GM18868 (cell line): Measurements from ENCODE around the gene ADRA2B.

ENCODE experiments used
- ATAC-seq: cut with Tn5 transposase; IDR thresholded peaks from one replicate; pipeline ENCODE4 v1.9.1; 2021; ENCODE audit warnings: mild to moderate bottlenecking, moderate library complexity; ENCODE audit not compliant: unreplicated experiment

Gene ADRA2B

GRCh38 chr2:96106991-96107707 is 9.2 kb downstream of the ADRA2B start:
- no peak for ATAC-seq

GRCh38 chr2:96105994-96106715 is 10.2 kb downstream of the ADRA2B start:
- no peak for ATAC-seq

GRCh38 chr2:96105152-96105915 is 11.0 kb downstream of the ADRA2B start:
- no peak for ATAC-seq

- no peak for ATAC-seq
These were observed 11.9 kb downstream of the ADRA2B start for GRCh38 chr2:96104487-96104861.

GRCh38 chr2:96103761-96104486 is 12.4 kb downstream of the ADRA2B start:
- no peak for ATAC-seq

- ATAC-seq, result no peak
These were observed 13.2 kb downstream of the ADRA2B start for GRCh38 chr2:96103187-96103601.

GRCh38 chr2:96102596-96103186 is 13.7 kb downstream of the ADRA2B start:
- no peak for ATAC-seq

GRCh38 chr2:96100893-96101304 is 15.5 kb downstream of the ADRA2B start:
- ATAC-seq, result no peak

GRCh38 chr2:96099861-96100798 is 16.2 kb downstream of the ADRA2B start:
- no peak for ATAC-seq

- ATAC-seq, result no peak
These were observed 17.3 kb downstream of the ADRA2B start for GRCh38 chr2:96098900-96099590.

- ATAC-seq, result no peak
These were observed 18.2 kb downstream of the ADRA2B start for GRCh38 chr2:96097951-96098823.

- no peak for ATAC-seq
These were observed 18.9 kb downstream of the ADRA2B start for GRCh38 chr2:96097441-96097840.

GRCh38 chr2:96095116-96095636 is 21.2 kb downstream of the ADRA2B start:
- ATAC-seq, result no peak

- no peak for ATAC-seq
These were observed 22.8 kb downstream of the ADRA2B start for GRCh38 chr2:96093528-96093927.

GRCh38 chr2:96092951-96093350 is 23.4 kb downstream of the ADRA2B start:
- no peak for ATAC-seq

GRCh38 chr2:96092573-96092877 is 23.8 kb downstream of the ADRA2B start:
- no peak for ATAC-seq

GRCh38 chr2:96091711-96092572 is 24.4 kb downstream of the ADRA2B start:
- ATAC-seq, result no peak
